SK-N-MC (cell line): ENCODE data around the gene HOXD8.

Experiments
- EZH2 ChIP-seq: fragments of 200-600 bp; sonication (generic); IDR thresholded peaks from one replicate; pipeline ENCODE4 v1.6.1; 2017; ENCODE audit warnings: antibody characterized with exemption
- POLR2AphosphoS5 ChIP-seq: IDR thresholded peaks from 2 replicates; pipeline ENCODE4 v1.6.1; 2012; ENCODE audit warnings: mild to moderate bottlenecking, low read depth, low read length, borderline replicate concordance

DNA sequence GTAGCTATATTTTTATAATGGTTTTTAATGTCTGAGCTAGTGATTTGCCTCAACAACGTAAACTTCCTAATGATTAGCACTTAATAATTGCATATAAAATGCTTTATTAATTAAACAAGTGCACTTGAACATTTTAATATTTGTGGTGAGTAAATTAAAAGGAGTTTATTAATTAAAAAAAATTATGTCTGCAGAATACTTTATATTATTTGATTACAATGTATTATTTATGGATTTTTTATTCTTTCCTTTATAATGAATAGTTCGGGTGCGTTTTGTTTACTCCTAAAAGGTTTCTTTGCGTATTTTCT lies 2.3 kb downstream of the HOXD8 start:
- TF ChIP-seq POLR2AphosphoS5 (no peak), EZH2 (no peak)
